Small intestine (tissue), 7 donors: ENCODE results near the gene MAP3K6. TPM values are rescaled to one million over a fixed set of nuclear protein-coding genes. Genes with fewer than 3 reads are reported as not detected.

Experiments
- DNase-seq, 2 donors: peaks; one replicate each; pipeline versions ENCODE4 v3.0.0 to v3.0.0-alpha.2; 2013
- FAIRE-seq: peaks from 2 replicates; lab custom pipeline; 2012; peaks lifted over from hg19 to GRCh38; lab: Jason Lieb, UNC
- H3K27ac ChIP-seq, 3 donors: one replicate each; pipeline ENCODE4 v1.5.1; 2013; ENCODE audit warnings: low read length in 2 of 3, mild to moderate bottlenecking in 2 of 3, control low read depth in 1 of 3, inconsistent platforms in 1 of 3, low read depth in 1 of 3, moderate library complexity in 1 of 3
- H3K27me3 ChIP-seq, 3 donors: one replicate each; pipeline ENCODE4 v1.6.1; 2013; ENCODE audit warnings: low read length in 3 of 3, inconsistent platforms in 1 of 3; ENCODE audit not compliant: control insufficient read depth in 3 of 3, insufficient read depth in 3 of 3
- H3K36me3 ChIP-seq, 3 donors: one replicate each; pipeline ENCODE4 v1.6.1; 2013; ENCODE audit warnings: low read length in 3 of 3, inconsistent platforms in 1 of 3, low read depth in 1 of 3, mild to moderate bottlenecking in 1 of 3, moderate library complexity in 1 of 3; ENCODE audit not compliant: control insufficient read depth in 3 of 3, insufficient read depth in 2 of 3
- H3K4me1 ChIP-seq, 3 donors: one replicate each; pipeline ENCODE4 v1.6.1; 2013; ENCODE audit warnings: low read length in 2 of 3, inconsistent platforms in 1 of 3, low read depth in 1 of 3, mild to moderate bottlenecking in 1 of 3, moderate library complexity in 1 of 3; ENCODE audit not compliant: control insufficient read depth in 3 of 3, insufficient read depth in 2 of 3
- H3K4me3 ChIP-seq, 3 donors: one replicate each; pipeline ENCODE4 v1.5.1; 2013; ENCODE audit warnings: low read length in 3 of 3, control low read depth in 1 of 3, inconsistent platforms in 1 of 3, low read depth in 1 of 3, mild to moderate bottlenecking in 1 of 3, moderate library complexity in 1 of 3
- H3K9me3 ChIP-seq, 2 donors: one replicate each; pipeline ENCODE4 v1.6.1; 2013; ENCODE audit warnings: low read depth in 1 of 2, low read length in 1 of 2; ENCODE audit not compliant: control insufficient read depth in 2 of 2, insufficient read depth in 1 of 2
- WGBS, 3 donors: extraction: QIAGEN DNeasy Blood & Tissue Kit; methylation state at CpG; one replicate each; pipeline ENCODE4 v1.1.7; 2013; 5-methylcytosine and 5-hydroxymethylcytosine counted together
- polyA plus RNA-seq, 4 donors: library from polyadenylated mRNA; stranded (reverse) in 3 of 4; unstranded in 1 of 4; fragments of 200-250 nt in 3 of 4; fragments of 120-200 nt in 1 of 4; gene quantifications; one replicate each; pipeline versions ENCODE4 v1.2.1 to v1.2.3, GENCODE V29; 2013
- donor health status: healthy with polysubstance abuse.
- donor health status: control.
- donor health status: control.
- donor health status: Bipolar disorder and iron deficiency.
- donor health status: healthy.

MAP3K6 gene
- polyA plus RNA-seq, 4 donors: 1.6 to 19.4 (median 5.2) TPM

DNA sequence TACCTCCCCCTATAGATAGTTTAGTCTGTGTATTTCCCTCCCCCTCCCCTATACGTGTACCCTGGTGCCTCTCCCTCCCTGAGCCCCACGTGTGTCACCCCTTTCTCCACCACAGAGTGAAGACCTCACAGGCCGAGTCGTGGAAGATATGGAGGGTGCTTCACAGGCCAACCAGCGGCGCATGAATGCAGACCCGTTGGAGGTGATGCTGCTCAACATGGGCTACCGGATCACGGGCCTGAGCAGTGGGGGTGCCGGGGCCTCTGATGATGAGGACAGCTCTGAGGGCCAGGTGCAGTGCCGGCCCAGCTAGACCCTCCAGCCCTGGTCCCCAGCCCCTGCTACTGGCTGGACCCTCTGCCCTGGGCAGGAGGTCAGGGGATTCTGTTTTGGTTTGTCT lies 60.7 kb downstream of the MAP3K6 start:
- Histone ChIP-seq H3K4me3 (no peak overlapping the region), H3K4me1 (no peaks in the 10 kb centered on the region), H3K27me3 (no peaks in the 10 kb centered on the region), H3K27ac (no peak overlapping the region), H3K9me3 (no peaks in the 10 kb centered on the region), H3K36me3 (peaks cover 0 to 64% (median 6%) of the 10 kb centered on the region in 3 donors)
- 89 to 94% (median 90%) methylated on average over 11 of the region's 11 CpGs for WGBS, 3 donors
- DNase-seq (no peak), FAIRE-seq (no peak)

Other genes starting within 250 kb of the MAP3K6 start
- 10 to 100 TPM; 24.7 to 41.3 (median 40.7) TPM for gene SLC9A1, start 211.8 kb downstream of the MAP3K6 start, polyA plus RNA-seq
- gene WDTC1, start 132.3 kb downstream of the MAP3K6 start, polyA plus RNA-seq: 10 to 100 TPM; 14.6 to 32.9 (median 18.0) TPM
- 10 to 100 TPM; 30.3 to 51.7 (median 36.9) TPM for gene TMEM222, start 44.8 kb downstream of the MAP3K6 start, polyA plus RNA-seq
- gene SYTL1, start 24.9 kb downstream of the MAP3K6 start, polyA plus RNA-seq: 10 to 100 TPM in 1 of 4 donors, 1 to 10 TPM in 3; 2.5 to 24.1 (median 7.3) TPM
- 1 to 10 TPM in 2 of 4 donors, under 1 TPM in 2; 0.06 to 3.6 (median 1.3) TPM for gene FCN3, start 7.9 kb upstream of the MAP3K6 start, polyA plus RNA-seq
- gene CD164L2, start 16.4 kb upstream of the MAP3K6 start, polyA plus RNA-seq: under 1 TPM in 2 of 4 donors, not detected in 2; 0.03 to 0.04 TPM
- gene GPR3, start 25.7 kb upstream of the MAP3K6 start, polyA plus RNA-seq: under 1 TPM in 2 of 4 donors, not detected in 2; 0.15 to 0.36 TPM
- 10 to 100 TPM; 19.5 to 60.4 (median 34.9) TPM for gene WASF2, start 123.2 kb upstream of the MAP3K6 start, polyA plus RNA-seq
- 10 to 100 TPM in 1 of 4 donors, 1 to 10 TPM in 3; 3.5 to 17.4 (median 6.9) TPM for gene AHDC1, start 237.2 kb upstream of the MAP3K6 start, polyA plus RNA-seq